T-helper 2 cell (primary cell): Measurements from ENCODE around the gene RBM27.
"Not testable (repeated sequence)": the region's sequence is repeated elsewhere in the genome, so short reads cannot be mapped to it uniquely, and the experiment has no call there.

Source experiments
- DNase-seq, 5 experiments: peaks; one replicate each; pipeline versions ENCODE4 v3.0.0 to v3.0.0-alpha.2; 2012 to 2022
- total RNA-seq, 2 donors: gene quantifications; one replicate each; lab custom pipeline; 2026; lab: John Stamatoyannopoulos, UW

Gene RBM27, protein sequence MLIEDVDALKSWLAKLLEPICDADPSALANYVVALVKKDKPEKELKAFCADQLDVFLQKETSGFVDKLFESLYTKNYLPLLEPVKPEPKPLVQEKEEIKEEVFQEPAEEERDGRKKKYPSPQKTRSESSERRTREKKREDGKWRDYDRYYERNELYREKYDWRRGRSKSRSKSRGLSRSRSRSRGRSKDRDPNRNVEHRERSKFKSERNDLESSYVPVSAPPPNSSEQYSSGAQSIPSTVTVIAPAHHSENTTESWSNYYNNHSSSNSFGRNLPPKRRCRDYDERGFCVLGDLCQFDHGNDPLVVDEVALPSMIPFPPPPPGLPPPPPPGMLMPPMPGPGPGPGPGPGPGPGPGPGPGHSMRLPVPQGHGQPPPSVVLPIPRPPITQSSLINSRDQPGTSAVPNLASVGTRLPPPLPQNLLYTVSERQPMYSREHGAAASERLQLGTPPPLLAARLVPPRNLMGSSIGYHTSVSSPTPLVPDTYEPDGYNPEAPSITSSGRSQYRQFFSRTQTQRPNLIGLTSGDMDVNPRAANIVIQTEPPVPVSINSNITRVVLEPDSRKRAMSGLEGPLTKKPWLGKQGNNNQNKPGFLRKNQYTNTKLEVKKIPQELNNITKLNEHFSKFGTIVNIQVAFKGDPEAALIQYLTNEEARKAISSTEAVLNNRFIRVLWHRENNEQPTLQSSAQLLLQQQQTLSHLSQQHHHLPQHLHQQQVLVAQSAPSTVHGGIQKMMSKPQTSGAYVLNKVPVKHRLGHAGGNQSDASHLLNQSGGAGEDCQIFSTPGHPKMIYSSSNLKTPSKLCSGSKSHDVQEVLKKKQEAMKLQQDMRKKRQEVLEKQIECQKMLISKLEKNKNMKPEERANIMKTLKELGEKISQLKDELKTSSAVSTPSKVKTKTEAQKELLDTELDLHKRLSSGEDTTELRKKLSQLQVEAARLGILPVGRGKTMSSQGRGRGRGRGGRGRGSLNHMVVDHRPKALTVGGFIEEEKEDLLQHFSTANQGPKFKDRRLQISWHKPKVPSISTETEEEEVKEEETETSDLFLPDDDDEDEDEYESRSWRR
- 40.1 to 54.9 reads per million in 2 donors for total RNA-seq

DNA sequence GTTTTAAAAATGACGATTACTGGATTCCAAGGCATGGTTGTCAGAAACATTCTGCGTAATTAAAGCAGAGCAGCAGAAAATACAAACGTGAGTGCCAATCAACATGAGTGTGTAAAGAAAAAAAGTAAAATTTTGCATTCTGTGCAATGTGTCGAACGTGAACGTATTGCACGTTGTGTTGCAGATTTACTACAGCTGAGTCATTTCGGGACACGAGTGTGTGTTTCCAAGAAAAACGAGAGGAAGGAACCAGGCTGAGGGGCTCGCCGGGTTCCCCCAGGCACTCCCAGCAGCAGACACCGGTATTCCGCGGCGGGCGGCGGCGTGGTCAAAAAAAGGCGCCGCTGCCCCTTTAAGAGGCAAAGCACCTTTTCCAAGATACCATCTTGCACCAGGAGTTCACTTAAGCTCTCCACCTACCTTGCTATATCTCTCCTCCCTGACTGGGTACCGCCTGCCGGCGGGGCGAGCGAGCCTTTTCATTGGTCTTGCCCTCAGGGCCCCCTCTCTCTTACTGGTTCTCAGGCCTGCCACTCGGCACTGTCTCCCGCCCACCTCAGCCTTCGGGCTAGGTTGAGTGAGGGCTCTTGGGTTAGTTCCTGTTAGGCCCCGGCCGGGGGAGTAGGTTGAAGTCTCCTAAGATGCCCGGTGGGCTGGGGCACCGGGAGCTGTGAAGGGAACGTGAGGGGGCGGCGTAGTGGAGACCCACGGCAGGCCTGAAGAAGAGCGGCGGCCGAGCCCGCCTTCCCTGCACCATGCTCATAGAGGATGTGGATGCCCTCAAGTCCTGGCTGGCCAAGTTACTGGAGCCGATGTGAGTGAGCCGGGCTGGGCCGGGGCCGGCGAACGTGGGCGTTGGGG lies at the start of gene RBM27:
TSS of gene RBM27 (plus strand) at position 595 of the 861 bp plus-strand sequence. CDS start at position 756, 161 bp downstream.
- peak; percentile 87 to 99 (median 95) for DNase-seq

DNA sequence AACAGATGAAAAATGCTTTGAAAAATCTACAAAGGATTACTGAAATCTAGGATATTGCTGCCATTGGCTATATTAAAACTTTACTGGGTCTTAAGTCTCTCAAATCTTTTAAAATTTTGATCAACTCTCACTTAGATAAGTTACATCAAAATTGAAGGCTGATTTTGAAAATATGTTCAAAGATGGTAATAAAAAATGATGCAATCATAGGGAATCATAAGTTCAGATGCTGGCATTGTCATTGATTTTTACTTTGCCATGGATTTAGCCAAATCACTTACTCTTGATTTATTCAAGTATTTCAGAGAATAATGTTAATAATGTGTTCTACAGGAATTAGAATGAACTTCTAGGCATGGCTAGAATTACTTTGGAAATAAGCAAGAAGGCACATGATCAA lies 45.1 kb upstream of the RBM27 start:
- DNase-seq: no peak

DNA sequence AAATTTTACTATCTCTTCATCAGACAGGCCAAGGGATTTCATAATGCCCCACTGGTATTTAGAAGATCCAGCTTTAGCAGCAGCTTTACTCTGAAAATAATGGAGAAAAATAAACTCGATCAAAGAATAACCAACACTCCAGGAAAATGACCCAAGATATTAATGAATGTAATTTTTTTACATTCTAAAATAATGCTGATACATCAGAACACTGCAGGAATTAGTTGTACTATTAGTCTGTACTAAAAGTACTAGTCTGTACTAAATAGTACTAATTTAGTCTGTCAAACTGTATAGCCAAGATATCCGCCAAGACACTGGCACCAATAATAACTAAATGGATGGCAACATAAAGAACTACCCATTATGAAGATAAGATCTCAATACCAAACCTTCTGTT lies 39.0 kb upstream of the RBM27 start:
- no peak for DNase-seq

DNA sequence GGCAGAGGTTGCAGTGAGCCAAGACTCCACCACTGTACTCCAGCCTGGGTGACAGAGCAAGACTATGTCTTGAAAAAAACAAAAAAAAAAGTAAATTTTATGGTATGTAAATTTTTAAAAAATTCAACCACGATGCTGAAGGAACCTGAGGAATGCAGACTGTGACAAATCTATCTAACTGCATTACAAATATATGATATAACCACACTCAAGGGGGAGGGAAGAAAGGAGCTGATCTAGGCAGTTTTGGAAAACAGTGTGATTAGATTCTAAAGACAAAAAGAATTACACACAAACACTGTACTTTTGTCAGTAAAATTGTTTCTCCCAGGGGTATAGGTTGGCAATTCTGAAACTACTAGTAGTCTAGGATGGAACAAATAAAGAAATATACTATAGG lies 37.9 kb upstream of the RBM27 start:
- DNase-seq: no peak

DNA sequence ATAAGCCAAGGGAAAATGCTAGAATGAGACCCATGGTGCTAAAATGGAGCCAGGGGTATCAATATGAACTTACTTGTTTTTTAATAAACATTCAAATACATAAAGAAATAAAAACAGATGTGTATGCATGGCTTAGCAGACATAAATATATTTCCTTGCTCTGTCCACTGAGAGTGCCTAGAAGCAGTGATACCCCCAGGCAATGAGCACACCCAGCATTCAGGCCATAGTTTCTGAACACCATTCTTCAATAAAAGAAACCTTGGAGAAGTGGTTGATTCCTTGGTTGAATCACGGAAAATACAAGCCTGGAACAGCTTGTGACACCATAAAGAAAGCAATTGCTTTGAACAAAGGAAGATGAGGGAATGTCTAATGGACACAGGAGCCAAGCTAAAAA lies 37.5 kb upstream of the RBM27 start:
- no peak for DNase-seq

DNA sequence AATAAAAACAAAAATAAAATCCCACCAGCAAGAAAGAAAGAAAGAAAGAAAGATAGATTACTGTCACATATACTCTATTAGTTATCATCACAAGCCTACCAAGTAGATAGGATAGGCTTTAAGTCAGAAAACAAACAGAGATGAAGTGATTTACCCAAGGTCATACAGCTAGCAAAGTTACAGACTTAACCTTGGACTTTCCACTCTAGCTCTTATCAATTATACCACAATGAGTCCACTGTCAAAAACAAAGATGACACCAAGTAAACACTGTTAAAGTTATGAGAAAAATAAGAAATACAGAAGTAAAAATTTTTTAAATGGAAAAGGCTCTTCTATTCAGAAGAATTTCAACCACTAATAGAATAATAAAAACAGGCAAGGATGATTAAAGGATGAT lies 34.3 kb upstream of the RBM27 start:
- no peak for DNase-seq

DNA sequence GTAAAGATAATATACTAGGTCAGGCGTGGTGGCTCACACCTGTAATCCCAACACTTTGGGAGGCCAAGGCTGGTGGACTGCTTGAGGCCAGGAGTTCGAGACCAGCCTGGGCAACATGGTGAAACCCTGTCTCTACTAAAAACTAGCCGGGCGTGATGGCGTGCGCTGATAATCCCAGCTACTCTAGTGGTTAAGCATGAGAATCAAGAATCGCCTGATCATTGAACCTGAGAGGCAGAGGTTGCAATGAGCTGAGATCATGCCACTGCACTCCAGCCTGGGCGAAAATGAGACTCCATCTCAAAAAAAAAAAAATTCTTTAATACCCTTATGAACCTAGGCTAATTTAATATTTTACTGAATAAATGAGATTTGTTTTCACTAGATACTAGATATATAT lies 30.4 kb upstream of the RBM27 start:
- peak in 1 of 5 experiments; percentile 18 for DNase-seq

DNA sequence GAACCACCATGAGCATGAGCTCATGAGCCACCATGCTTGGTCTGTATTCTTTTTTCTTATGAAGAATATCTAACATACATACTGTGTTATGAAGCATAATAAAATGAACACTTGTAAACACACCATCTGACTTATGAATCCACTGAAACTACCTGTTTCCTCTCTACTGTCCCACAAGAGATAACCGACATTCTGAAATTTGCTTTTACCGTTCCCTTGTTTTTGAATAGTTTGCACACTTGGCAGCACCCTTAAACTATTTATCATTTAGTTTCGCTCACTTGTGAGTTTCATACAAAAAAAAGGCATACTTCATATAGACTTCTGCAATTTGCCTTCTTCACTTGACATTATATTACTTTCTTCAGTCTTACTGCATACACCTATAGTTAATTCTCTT lies 29.8 kb upstream of the RBM27 start:
- DNase-seq: peak in 1 of 5 experiments; percentile 82

DNA sequence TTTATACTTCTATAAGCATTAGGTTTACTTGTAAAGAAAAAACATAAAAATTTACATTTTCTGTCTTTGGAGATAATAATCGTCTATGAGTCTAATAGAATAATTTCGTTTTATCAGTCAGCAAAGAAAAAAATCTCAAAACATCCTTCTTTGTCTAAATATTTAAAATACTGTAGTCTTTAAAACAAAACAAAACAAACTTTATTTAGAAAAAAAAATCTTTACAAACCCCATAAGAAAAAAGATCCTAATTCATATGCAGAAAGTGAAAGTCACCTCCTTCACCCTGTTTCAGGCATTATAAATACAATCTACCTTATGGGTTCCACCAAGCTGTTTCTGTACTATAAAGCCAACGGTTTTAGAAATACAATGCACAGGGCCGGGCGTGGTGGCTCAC lies 26.6 kb upstream of the RBM27 start:
- DNase-seq: no peak

DNA sequence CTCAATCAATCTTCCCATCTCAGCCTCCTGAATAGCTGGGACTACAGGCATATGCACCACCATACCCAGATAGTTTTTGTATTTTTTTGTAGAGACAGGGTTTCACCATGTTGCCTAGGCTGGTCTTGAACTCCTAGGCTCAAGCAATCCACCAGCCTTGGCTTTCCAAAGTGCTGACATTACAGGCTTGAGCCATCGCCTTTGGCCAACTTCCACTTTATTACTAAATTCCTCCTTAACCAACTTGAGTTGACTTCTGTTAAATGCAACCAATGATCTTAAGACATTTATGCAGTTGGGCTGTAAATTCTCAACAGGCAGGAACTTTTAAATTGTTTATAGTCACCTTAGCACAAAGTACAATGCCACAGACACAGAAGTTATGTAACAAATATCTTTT lies 23.7 kb upstream of the RBM27 start:
- DNase-seq: no peak

DNA sequence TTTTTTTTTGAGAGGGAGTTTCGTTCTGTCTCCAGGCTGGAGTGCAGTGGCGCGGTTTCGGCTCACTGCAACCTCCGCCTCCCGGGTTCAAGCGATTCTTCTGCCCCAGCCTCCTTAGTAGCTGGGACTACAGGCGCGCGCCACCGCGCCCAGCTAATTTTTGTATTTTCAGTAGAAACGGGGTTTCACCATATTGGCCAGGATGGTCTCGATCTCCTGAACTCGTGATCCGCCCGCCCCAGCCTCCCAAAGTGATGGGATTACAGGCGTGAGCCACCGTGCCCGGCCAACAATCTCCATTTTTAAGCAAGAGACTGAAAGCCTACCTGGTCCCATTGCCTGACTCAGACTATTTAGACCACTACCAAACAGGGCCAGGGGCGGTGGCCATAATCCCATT lies 20.0 kb upstream of the RBM27 start:
- peak in 1 of 5 experiments; percentile 22 for DNase-seq

DNA sequence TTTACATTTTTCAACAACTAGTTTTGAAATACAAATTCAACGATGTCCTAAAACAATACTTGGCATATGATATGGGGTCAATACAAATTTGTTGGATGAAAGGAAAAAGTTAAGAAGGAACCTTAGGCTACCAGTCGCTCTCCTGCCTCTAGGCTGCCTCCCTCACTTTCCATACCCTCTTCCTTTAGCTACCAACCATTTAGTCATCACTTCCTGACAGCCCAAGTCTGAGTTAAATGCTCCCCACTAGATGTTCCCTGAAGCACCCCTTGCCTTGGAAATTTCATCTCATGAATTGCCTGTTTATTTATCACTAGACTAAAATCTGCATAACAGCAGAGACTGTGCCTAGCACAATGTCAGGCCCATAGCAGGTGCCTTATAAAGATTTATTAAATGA lies 18.2 kb upstream of the RBM27 start:
- no peak for DNase-seq

DNA sequence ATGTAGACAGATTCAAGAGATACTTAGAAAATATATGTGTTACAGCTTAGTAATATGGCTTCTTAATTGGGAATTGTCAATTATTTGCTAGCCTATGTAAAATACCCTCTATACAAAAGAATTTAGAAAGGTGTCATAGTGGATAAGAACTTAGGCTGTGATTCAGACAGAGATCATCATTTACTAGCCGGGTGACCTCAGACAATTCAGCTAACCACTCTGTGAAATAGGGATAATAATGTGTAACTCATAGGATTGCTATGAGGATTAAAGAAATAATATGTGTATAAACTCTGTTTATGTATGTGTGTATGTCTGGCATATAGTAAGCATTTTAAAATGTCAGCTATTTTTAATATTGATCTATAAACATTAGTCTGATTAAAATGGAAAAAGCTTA lies 15.0 kb upstream of the RBM27 start:
- DNase-seq: no peak

DNA sequence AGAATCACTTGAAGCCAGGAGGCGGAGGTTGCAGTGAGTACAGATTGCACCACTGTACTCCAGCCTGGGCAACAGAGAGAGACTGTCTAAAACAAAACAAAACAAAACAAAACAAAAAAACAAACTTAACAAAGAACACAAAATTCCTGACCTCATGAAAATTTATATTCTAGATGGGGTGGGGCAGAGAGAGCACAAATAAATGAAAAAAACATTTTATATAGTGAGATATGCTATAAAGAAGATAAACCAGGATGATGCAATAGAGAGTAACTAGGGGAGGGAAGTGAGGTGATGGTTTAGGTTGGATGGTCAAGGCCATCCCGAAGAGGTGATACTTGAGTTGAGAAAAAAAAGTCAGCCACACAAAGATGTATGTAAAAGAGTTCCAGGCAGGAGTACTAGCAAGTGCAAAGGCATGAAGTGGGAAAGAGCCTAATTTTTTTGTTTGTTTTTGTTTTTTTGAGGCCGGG lies 10.8 kb upstream of the RBM27 start:
- no peak for DNase-seq

DNA sequence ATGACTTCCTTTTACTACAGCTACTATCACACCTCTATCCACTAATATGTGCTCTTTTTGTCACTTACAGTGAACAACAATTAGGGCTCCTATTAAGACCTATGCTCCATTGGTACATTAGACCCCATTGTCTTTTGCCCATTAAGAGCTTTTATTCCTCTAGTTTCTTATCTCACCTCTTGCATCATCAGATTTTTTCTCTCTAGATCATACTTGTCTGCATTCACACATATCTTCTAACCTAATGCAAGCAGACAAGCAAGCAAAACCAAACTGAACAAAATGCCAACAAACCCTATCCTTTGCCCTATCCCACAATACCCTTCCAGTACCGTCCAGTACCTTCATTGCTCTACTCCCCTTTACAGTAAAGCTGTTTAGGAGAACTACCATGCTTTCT lies 10.1 kb upstream of the RBM27 start:
- DNase-seq: no peak

DNA sequence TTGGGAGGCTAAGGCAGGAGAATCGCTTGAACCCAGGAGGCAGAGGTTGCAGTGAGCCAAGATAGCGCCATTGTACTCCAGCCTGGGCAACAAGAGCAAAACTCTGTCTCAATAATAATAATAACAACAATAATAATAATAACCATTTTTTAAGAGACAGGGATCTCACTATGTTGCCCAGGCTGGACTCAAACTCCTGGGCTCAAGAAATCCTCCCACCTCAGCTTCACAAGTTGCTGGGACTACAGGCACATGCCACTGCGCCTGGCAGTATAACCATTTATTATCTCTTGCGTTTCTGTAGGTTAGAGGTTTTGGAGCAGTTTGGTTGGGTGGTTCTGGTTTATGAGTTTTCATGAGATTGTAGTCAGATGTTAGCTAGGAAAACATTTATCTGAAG lies 8.4 kb upstream of the RBM27 start:
- not testable (repeated sequence) for DNase-seq

DNA sequence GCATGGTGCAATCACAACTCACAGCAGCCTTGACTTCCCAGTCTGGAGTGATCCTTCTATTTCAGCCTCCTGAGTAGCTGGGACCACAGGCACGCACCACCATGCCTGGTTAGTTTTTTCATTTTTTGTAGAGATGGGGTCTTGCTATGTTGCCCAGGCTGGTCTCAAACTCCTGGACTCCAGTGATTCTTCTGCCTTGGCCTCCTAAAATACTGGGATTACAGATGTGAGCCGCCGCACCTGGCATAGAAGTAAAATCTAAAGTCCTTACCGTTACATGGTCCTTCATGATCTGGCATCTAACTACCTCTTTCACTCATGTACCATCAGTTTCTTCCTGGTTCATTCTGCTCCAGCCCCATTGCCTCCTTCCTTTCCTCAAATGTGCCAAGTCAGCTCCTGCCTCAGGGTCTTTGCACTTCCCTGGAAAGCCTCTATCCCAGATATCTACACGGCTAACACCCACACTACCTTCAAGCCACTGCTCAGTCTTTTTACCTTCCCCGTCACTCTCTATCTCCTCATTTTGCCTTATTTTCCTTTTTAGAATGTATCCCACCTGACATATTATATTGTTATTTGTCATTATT lies 6.9 kb upstream of the RBM27 start:
- DNase-seq: no peak

DNA sequence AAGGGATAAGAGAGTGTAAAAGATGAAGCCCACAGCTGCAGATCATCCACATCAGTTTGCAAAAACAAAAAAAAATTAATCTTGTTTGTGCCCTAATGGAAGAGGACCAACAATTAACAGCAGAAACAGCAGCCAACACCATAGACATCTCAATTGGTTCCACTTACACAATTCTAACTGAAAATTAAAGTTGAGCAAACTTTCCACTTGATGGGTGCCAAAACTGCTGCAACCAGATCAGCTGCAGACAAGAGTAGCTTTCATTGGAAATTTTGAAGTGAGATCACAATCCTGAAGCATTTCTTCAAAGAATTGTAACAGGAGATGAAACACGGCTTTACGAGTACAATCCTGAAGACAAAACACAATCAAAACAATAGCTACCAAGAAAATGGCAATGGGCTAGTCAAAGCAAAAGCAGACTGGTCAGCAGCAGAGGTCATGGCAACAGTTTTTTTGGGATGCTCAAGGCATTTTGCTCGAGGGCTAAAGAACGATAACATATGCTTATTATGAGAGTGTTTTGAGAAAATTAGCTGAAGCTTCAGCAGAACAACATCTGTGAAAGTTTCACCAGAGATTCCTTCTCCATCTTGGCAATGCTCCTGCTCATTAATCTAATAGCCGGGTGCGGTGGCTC lies 4.1 kb upstream of the RBM27 start:
- DNase-seq: no peak

DNA sequence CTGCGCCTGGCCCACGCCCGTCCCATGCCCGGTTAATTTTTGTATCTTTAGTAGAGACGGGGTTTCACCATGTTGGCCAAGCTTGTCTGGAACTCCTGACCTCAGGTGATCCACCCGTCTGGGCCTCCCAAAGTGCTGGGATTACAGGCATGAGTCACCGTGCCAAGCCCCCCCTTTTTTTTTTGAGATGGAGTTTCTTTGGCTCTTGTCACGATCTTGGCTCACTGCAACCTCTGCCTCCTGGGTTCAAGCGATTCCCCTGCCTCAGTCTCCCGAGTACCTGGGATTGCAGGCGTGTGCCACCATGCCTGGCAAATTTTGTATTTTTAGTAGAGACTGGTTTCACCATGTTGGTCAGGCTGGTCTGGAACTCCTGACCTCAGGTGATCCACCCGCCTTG lies 1.6 kb upstream of the RBM27 start:
- not testable (repeated sequence) for DNase-seq

DNA sequence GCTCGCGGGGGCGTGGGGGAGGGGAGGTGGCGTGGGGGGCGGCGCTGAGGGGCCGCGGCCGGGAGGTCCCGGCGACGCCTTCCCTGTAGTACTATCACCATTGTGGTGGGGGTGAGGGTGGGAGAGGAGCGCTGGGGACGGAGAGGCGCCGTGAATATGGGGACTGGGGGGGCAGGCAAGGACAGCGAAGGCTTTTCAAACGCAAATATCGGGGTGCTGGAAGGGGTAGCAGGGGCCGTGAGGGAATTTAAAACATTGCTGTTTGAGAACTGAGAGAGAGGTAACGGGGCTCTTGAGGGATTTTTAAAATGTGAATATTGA lies 427 bp downstream of the RBM27 start:
- no peak for DNase-seq

DNA sequence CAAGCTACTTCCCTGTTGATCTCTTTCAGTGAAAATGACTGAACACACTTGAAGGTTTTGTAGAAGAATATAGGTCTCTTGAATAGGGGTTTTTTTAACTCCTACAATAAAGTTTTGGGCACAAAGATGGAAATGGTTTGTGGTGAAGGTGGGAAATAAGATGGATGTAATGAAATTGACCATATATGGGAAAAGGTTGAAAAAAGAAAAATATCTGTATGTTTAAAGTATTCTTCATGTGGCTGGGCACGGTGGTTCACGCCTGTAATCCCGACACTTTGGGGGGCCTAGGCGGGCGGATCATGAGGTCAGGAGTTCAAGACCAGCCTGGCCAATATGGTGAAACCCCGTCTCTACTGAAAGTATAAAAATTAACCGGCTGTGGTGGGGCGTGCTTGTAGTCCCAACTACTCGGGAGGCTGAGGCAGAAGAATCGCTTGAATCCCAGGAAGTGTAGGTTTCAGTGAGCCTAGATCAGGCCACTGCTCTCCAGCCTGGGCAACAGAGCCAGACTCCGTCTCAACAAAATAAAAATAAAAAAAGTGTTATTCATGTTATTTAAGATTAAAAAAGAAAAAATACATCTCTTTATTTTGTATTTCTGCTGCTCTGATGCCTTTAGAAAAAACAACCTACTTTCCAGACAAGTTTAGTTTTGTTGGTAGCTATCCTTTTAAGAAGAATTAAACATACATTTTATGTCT lies 2.2 kb downstream of the RBM27 start:
- peak in 1 of 5 experiments; percentile 7 for DNase-seq
